Uterus (tissue), 2 donors: ENCODE measurements around the gene NOP16.

Experiments
- POLR2A ChIP-seq, 2 donors: fragments of 450-650 bp; IDR thresholded peaks; one replicate each; pipeline ENCODE4 v1.6.1; 2016; ENCODE audit warnings: antibody characterized with exemption in 2 of 2, mild to moderate bottlenecking in 1 of 2, moderate library complexity in 1 of 2
- TF ChIP-seq, protein P1 (sequence below), 4 experiments: fragments of 200-600 bp in 2 of 4; fragments of 450-650 bp in 2 of 4; sonication (generic) in 2 of 4; IDR thresholded peaks; one replicate each; pipeline ENCODE4 v1.5.1; 2016 to 2019; ENCODE audit warnings: antibody characterized with exemption in 4 of 4, mild to moderate bottlenecking in 2 of 4, moderate library complexity in 1 of 4

DNA sequence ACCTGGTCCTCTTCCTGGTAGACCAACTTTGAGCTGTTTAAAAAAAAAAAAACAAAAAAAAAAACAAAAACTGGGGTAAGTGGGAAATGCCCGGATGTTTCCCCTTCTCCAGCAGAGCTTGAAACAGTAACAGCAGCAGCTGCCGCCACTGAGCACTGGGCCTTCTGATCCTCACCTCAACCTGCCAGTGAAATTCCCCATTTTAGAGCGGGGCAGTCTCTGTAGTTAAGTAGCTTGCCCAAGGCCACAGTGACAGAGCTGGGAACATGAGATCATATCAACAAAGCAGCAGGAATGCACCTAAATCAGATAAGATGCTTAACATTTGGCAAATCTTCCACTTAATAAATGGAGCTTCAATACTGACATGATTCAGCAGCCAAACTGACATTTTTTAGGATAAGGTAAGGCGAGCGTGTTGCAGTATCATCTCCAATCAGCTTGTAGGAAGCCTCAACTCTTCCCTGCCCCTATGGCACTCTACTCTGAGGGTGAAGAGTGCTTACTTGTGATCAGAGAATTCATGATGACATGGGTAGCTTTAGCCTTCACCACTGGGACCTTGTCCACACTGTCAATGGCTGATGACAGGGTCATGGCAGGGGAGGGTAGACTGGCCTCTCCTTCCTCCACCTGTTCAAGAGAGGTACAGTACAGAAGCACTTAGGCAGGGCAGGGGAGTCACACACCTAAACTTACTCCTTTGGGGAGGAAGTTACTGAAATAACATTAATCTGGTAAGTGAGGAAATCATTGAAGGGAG, 36.1 kb downstream of the NOP16 start:
- TF ChIP-seq POLR2A (IDR thresholded peaks at IDR 0.05): no peak
- TF ChIP-seq, protein P1, sequence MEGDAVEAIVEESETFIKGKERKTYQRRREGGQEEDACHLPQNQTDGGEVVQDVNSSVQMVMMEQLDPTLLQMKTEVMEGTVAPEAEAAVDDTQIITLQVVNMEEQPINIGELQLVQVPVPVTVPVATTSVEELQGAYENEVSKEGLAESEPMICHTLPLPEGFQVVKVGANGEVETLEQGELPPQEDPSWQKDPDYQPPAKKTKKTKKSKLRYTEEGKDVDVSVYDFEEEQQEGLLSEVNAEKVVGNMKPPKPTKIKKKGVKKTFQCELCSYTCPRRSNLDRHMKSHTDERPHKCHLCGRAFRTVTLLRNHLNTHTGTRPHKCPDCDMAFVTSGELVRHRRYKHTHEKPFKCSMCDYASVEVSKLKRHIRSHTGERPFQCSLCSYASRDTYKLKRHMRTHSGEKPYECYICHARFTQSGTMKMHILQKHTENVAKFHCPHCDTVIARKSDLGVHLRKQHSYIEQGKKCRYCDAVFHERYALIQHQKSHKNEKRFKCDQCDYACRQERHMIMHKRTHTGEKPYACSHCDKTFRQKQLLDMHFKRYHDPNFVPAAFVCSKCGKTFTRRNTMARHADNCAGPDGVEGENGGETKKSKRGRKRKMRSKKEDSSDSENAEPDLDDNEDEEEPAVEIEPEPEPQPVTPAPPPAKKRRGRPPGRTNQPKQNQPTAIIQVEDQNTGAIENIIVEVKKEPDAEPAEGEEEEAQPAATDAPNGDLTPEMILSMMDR (IDR thresholded peaks at IDR 0.05): no peak
